Chondrocyte (in vitro differentiated cells): Measurements from ENCODE around the gene DENND2A. TPM values are rescaled to one million over a fixed set of nuclear protein-coding genes. Genes with fewer than 3 reads are reported as not detected.
A peak's percentile ranks its signal among the peaks of the same experiment; 100 is the strongest.

Experiments
- DNase-seq: peaks from one replicate; pipeline ENCODE4 v3.0.0; 2021; ENCODE audit warnings: mixed read lengths, low spot score
- H3K27ac Mint-ChIP-seq: one replicate; pipeline ENCODE4 v1.8.0; 2021; ENCODE audit warnings: mild to moderate bottlenecking, moderate library complexity, mixed read lengths; ENCODE audit not compliant: unreplicated experiment
- H3K27me3 Mint-ChIP-seq: 2 replicates; pipeline ENCODE4 v1.8.0; 2021; ENCODE audit warnings: low read depth, mixed read lengths
- H3K36me3 Mint-ChIP-seq: 2 replicates; pipeline ENCODE4 v1.8.0; 2021; ENCODE audit warnings: low read depth, mixed read lengths
- H3K4me1 Mint-ChIP-seq: 2 replicates; pipeline ENCODE4 v1.8.0; 2021; ENCODE audit warnings: low read depth, mild to moderate bottlenecking, mixed read lengths
- H3K4me3 Mint-ChIP-seq: one replicate; pipeline ENCODE4 v1.8.0; 2021; ENCODE audit warnings: mild to moderate bottlenecking, moderate library complexity, mixed read lengths; ENCODE audit not compliant: unreplicated experiment
- H3K9me3 Mint-ChIP-seq: 2 replicates; pipeline ENCODE4 v1.8.0; 2021; ENCODE audit warnings: low read depth, mixed read lengths
- total RNA-seq: library from RNA; stranded (reverse); gene quantifications from 3 replicates; pipeline ENCODE4 v1.2.1, GENCODE V29; 2021
- TF ChIP-seq, protein P1 (sequence below): fragments of 200-600 bp; sonication (generic); IDR thresholded peaks from 2 replicates; pipeline ENCODE4 v1.5.0; 2021; ENCODE audit warnings: antibody characterized with exemption, mild to moderate bottlenecking, moderate library complexity

DENND2A gene
- total RNA-seq, 1 donor from 2014 or later: 16.0 TPM

DNA sequence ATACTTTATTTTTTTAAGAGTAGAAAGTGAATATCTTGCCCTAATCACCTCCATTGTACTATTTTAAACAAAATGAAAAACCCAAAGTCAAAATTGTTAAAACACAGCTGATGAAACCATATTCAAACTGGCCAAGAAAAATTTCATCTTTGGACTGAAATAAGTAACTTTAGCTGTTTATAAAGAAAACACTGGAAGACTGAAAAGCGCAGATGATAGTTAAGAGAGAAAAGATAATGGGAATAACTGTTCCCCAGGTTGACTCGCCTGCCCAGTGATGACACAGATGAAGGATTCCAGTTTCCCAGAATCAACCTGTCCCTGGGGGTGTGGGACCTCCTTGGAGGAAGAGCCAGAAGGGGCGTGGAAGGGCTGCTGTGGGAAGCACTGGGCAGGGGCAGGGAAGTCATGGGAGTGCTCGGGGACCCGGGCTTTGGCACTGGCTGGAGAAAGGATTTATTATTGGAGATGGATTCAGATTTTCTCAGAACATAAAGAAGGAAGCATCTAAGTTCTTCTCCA, 43.1 kb downstream of the DENND2A start:
- Mint-ChIP-seq H3K27me3 (no peaks in the 10 kb centered on the region), H3K9me3 (no peaks in the 10 kb centered on the region), H3K4me1 (peaks cover 37% of the 10 kb centered on the region), H3K4me3 (peak overlapping the region; percentile 18), H3K36me3 (peaks cover 7% of the 10 kb centered on the region), H3K27ac (peak overlapping the region; percentile 97)
- no peak for DNase-seq
- TF ChIP-seq, protein P1, sequence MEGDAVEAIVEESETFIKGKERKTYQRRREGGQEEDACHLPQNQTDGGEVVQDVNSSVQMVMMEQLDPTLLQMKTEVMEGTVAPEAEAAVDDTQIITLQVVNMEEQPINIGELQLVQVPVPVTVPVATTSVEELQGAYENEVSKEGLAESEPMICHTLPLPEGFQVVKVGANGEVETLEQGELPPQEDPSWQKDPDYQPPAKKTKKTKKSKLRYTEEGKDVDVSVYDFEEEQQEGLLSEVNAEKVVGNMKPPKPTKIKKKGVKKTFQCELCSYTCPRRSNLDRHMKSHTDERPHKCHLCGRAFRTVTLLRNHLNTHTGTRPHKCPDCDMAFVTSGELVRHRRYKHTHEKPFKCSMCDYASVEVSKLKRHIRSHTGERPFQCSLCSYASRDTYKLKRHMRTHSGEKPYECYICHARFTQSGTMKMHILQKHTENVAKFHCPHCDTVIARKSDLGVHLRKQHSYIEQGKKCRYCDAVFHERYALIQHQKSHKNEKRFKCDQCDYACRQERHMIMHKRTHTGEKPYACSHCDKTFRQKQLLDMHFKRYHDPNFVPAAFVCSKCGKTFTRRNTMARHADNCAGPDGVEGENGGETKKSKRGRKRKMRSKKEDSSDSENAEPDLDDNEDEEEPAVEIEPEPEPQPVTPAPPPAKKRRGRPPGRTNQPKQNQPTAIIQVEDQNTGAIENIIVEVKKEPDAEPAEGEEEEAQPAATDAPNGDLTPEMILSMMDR: no peak

DNA sequence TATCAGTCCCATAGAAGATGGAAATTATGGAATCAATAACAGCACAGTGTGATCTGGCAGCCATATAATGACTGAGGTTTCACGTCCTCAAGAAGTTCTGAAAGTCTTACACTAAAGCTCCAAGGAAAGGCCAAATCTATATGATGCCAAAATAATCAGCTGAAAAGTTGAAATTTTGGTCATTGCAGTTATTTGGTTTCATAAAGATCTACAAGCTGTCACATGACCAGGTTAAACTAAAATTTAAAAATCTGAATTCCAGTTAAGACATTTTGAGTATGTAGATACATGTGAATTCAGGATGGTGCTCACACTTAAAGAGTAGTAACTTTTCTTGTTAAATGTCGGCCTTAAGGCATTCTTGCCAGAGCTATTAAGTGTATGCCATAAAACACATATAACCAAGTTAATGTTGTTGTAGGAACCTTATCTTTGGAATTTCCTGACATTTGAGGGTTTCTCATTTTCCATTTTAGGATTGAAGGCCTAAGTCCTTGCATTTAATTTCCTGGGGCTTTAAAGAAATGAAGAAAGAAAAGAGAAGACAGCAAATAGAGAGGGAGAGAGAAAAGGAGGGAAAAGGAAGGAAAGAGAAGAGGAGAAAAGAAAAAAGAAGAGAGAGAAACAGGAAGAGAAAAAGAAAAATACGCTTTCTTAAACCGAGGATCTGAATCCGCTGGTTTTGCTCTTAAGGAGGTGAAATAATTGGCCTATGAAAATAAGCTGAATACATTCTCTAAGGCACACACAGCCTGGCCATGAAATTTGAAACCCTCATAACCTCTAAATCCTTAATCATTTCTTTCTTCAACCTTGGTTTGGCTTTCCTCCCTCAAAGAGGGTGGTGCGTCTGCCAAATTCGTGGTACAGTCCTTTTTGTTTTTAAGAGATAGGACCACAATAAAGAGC, 43.8 kb downstream of the DENND2A start:
- no peaks in the 10 kb centered on the region for H3K9me3 Mint-ChIP-seq
- peak overlapping the region; percentile 59 for H3K4me3 Mint-ChIP-seq
- no peaks in the 10 kb centered on the region for H3K27me3 Mint-ChIP-seq
- peaks cover 4% of the 10 kb centered on the region for H3K36me3 Mint-ChIP-seq
- TF ChIP-seq, protein P1: no peak
- no peak for DNase-seq
- H3K4me1 Mint-ChIP-seq: peaks cover 37% of the 10 kb centered on the region
- peak overlapping the region; percentile 97 for H3K27ac Mint-ChIP-seq

DNA sequence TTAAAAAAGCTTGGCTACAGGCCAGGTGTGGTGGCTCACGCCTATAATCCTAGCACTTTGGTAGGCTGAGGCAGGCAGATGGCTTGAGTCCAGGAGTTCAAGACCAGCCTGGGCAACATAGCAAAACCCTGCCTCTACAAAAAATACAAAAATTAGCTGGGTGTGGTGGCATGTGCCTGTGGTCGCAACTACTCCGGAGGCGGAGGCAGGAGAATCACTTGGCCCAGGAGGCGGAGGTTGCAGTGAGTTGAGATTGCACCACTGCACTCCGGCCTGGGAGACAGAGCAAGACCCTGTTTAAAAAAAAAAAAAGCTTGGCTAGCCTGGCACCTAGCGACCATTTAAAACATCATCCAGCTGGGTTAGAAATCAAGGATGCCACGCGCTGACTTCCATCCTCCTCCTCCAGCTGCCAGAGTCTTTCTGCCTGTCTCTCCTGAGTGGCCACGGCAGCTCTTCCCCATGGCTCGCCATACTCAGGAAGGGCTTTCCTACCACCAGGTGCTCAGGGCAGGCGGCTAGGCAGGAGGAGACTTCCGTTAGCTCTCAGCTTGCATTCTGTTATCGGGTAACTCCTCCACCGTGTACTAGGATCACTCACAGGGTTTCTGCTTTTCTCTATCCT, 45.0 kb downstream of the DENND2A start:
- H3K4me3 Mint-ChIP-seq: no peak overlapping the region
- peak overlapping the region; percentile 97 for H3K27ac Mint-ChIP-seq
- H3K4me1 Mint-ChIP-seq: peaks cover 37% of the 10 kb centered on the region
- no peaks in the 10 kb centered on the region for H3K9me3 Mint-ChIP-seq
- no peak for DNase-seq
- H3K36me3 Mint-ChIP-seq: peaks cover 4% of the 10 kb centered on the region
- TF ChIP-seq, protein P1: no peak
- H3K27me3 Mint-ChIP-seq: no peaks in the 10 kb centered on the region

DNA sequence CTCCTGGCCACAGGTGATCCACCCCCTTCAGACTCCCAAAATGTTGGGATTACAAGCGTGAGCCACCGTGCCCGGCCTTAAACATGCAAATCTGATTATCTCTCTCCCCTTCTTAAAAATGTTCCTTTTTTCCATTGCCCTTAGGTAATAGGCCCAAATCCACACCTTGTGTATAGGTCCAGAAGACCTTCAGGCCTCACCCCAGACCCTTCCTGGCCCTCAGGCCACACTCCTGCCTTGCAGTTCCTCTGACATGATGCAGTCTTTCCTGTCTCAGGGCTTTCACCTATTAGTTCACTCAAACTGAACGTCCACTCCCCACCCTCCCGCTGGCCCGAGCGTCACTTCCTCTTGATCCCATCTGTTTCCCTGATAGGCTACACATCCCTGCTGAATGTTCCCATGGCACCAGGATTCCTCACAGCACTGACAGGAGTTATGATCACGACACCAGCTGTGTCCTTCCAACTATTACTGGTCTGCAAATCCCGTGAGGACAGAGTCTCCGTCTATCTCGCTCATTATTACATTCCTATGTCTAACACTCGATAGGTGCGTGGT, 46.4 kb downstream of the DENND2A start:
- H3K4me3 Mint-ChIP-seq: no peak overlapping the region
- no peaks in the 10 kb centered on the region for H3K27me3 Mint-ChIP-seq
- no peaks in the 10 kb centered on the region for H3K9me3 Mint-ChIP-seq
- H3K4me1 Mint-ChIP-seq: peaks cover 37% of the 10 kb centered on the region
- TF ChIP-seq, protein P1: no peak
- DNase-seq: no peak
- no peaks in the 10 kb centered on the region for H3K36me3 Mint-ChIP-seq
- peak overlapping the region; percentile 61 for H3K27ac Mint-ChIP-seq

DNA sequence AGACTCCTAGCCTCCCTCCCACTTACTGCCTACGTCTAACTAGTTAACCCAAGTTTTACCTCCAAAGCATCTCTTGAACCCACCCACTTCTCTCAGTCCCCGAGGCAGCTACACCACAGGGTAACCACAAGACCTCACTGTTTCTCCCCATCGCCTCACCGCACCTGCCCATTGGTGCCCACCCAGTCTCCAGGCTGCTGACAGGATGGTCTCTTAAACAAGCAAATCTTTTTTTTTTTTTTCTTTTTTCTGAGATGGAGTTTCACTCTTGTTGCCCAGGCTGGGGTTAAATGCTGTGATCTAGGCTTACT, 47.0 kb downstream of the DENND2A start:
- no peak for DNase-seq
- H3K4me1 Mint-ChIP-seq: peaks cover 37% of the 10 kb centered on the region
- H3K9me3 Mint-ChIP-seq: no peaks in the 10 kb centered on the region
- no peak overlapping the region for H3K4me3 Mint-ChIP-seq
- H3K27ac Mint-ChIP-seq: no peak overlapping the region
- TF ChIP-seq, protein P1: no peak
- no peaks in the 10 kb centered on the region for H3K27me3 Mint-ChIP-seq
- H3K36me3 Mint-ChIP-seq: no peaks in the 10 kb centered on the region
